WTC11 (cell line): ENCODE data around the gene FAM20C. TPM values are rescaled to one million over a fixed set of nuclear protein-coding genes. Genes with fewer than 3 reads are reported as not detected.

Experiments
- ATAC-seq: fragments of 200-7000 bp; cut with Tn5 transposase; 2 replicates; pipeline ENCODE4 v1.10.0; 2021; ENCODE audit warnings: mild to moderate bottlenecking, moderate library complexity
- CTCF ChIA-PET: fragments of 300-600 bp; sonication (Branson Sonifier 250); formaldehyde crosslinking; loops from one replicate; lab custom pipeline; 2021; ENCODE audit warnings: antibody characterized with exemption; lab: Charles Lee
- POLR2A ChIA-PET: fragments of 350-600 bp; sonication (Branson Sonifier 250); formaldehyde crosslinking; loops from one replicate; lab custom pipeline; 2021; ENCODE audit warnings: antibody characterized with exemption; lab: Charles Lee
- DNase-seq: peaks from one replicate; pipeline ENCODE4 v3.0.0; 2021; ENCODE audit warnings: low spot score
- H3K27ac Mint-ChIP-seq: 2 replicates; pipeline ENCODE4 v1.8.0; 2021; ENCODE audit warnings: mixed read lengths
- H3K27me3 Mint-ChIP-seq: 2 replicates; pipeline ENCODE4 v1.8.0; 2021; ENCODE audit warnings: low read depth, mild to moderate bottlenecking, moderate library complexity, mixed read lengths
- H3K36me3 Mint-ChIP-seq: 2 replicates; pipeline ENCODE4 v1.8.0; 2021; ENCODE audit warnings: mixed read lengths
- H3K4me1 Mint-ChIP-seq: 2 replicates; pipeline ENCODE4 v1.8.0; 2022; ENCODE audit warnings: mixed read lengths
- H3K4me3 Mint-ChIP-seq: 2 replicates; pipeline ENCODE4 v1.8.0; 2021; ENCODE audit warnings: mild to moderate bottlenecking, moderate library complexity, mixed read lengths
- H3K9me3 Mint-ChIP-seq: 2 replicates; pipeline ENCODE4 v1.8.0; 2021; ENCODE audit warnings: mixed read lengths
- ELF4 ChIP-seq: sonication (generic); formaldehyde crosslinking; IDR thresholded peaks from 2 replicates; pipeline ENCODE4 v1.8.1; 2022; ENCODE audit warnings: low read depth, mild to moderate bottlenecking, moderate library complexity, missing genetic modification reagents
- ESRRA ChIP-seq: sonication (generic); formaldehyde crosslinking; IDR thresholded peaks from 2 replicates; pipeline ENCODE4 v1.8.1; 2022; ENCODE audit warnings: mild to moderate bottlenecking, missing genetic modification reagents, borderline replicate concordance
- FOXJ3 ChIP-seq: sonication (generic); formaldehyde crosslinking; IDR thresholded peaks from 2 replicates; pipeline ENCODE4 v1.9.0; 2021; ENCODE audit warnings: missing genetic modification reagents, mild to moderate bottlenecking, borderline replicate concordance
- FOXK1 ChIP-seq: sonication (generic); formaldehyde crosslinking; IDR thresholded peaks from 2 replicates; pipeline ENCODE4 v1.8.0; 2022; ENCODE audit warnings: mild to moderate bottlenecking, moderate library complexity, missing genetic modification reagents
- HMGA2 ChIP-seq: fragments of 250-450 bp; sonication (Bioruptor Pico); IDR thresholded peaks from 2 replicates; pipeline ENCODE4 v1.4.0; 2021; ENCODE audit warnings: mild to moderate bottlenecking, moderate library complexity
- JAZF1 ChIP-seq: fragments of 250-450 bp; sonication (Bioruptor Pico); IDR thresholded peaks from 2 replicates; pipeline ENCODE4 v1.9.0; 2021; ENCODE audit warnings: moderate library complexity, mild to moderate bottlenecking, inconsistent platforms
- KAT7 ChIP-seq: sonication (generic); formaldehyde crosslinking; IDR thresholded peaks from 2 replicates; pipeline ENCODE4 v1.8.1; 2023; ENCODE audit warnings: missing genetic modification reagents, mild to moderate bottlenecking, borderline replicate concordance
- MXD4 ChIP-seq: fragments of 250-450 bp; sonication (Bioruptor Pico); IDR thresholded peaks from 2 replicates; pipeline ENCODE4 v1.8.0; 2021; ENCODE audit warnings: mild to moderate bottlenecking, moderate library complexity, borderline replicate concordance
- NFATC4 ChIP-seq: fragments of 250-450 bp; sonication (Bioruptor Pico); IDR thresholded peaks from 2 replicates; pipeline ENCODE4 v1.9.0; 2021; ENCODE audit warnings: mild to moderate bottlenecking
- NR1H2 ChIP-seq: sonication (generic); formaldehyde crosslinking; IDR thresholded peaks from 2 replicates; pipeline ENCODE4 v1.9.0; 2021; ENCODE audit warnings: mild to moderate bottlenecking, moderate library complexity, missing genetic modification reagents
- OVOL2 ChIP-seq: fragments of 250-450 bp; sonication (Bioruptor Pico); IDR thresholded peaks from 2 replicates; pipeline ENCODE4 v1.9.0; 2021; ENCODE audit warnings: mild to moderate bottlenecking, borderline replicate concordance
- RORB ChIP-seq: fragments of 250-450 bp; sonication (Bioruptor Pico); IDR thresholded peaks from 2 replicates; pipeline ENCODE4 v1.9.0; 2021; ENCODE audit warnings: mild to moderate bottlenecking
- SMAD3 ChIP-seq: sonication (generic); formaldehyde crosslinking; IDR thresholded peaks from 2 replicates; pipeline ENCODE4 v1.8.0; 2022; ENCODE audit warnings: missing genetic modification reagents, mild to moderate bottlenecking, borderline replicate concordance
- SMAD4 ChIP-seq: sonication (generic); formaldehyde crosslinking; IDR thresholded peaks from 2 replicates; pipeline ENCODE4 v1.8.0; 2022; ENCODE audit warnings: mild to moderate bottlenecking, missing genetic modification reagents
- SOX15 ChIP-seq: fragments of 250-450 bp; sonication (Bioruptor Pico); IDR thresholded peaks from 2 replicates; pipeline ENCODE4 v1.9.0; 2021; ENCODE audit warnings: mild to moderate bottlenecking
- TP53 ChIP-seq: sonication (generic); formaldehyde crosslinking; IDR thresholded peaks from 2 replicates; pipeline ENCODE4 v1.8.1; 2023; ENCODE audit warnings: mild to moderate bottlenecking, missing genetic modification reagents
- ZNF121 ChIP-seq: sonication (generic); formaldehyde crosslinking; IDR thresholded peaks from 2 replicates; pipeline ENCODE4 v1.8.0; 2023; ENCODE audit warnings: missing genetic modification reagents
- ZNF232 ChIP-seq: sonication (generic); formaldehyde crosslinking; IDR thresholded peaks from 2 replicates; pipeline ENCODE4 v1.8.0; 2022; ENCODE audit warnings: mild to moderate bottlenecking, missing genetic modification reagents
- ZNF263 ChIP-seq: sonication (generic); formaldehyde crosslinking; IDR thresholded peaks from 2 replicates; pipeline ENCODE4 v1.8.1; 2022; ENCODE audit warnings: low read depth, mild to moderate bottlenecking, moderate library complexity, missing genetic modification reagents
- ZNF317 ChIP-seq: sonication (generic); formaldehyde crosslinking; IDR thresholded peaks from 2 replicates; pipeline ENCODE4 v1.8.1; 2023; ENCODE audit warnings: low read depth, mild to moderate bottlenecking, moderate library complexity, missing genetic modification reagents, borderline replicate concordance
- ZNF423 ChIP-seq: fragments of 250-450 bp; sonication (Bioruptor Pico); IDR thresholded peaks from 2 replicates; pipeline ENCODE4 v2.1.2; 2022; ENCODE audit warnings: mild to moderate bottlenecking, moderate library complexity
- ZNF671 ChIP-seq: fragments of 250-450 bp; sonication (Bioruptor Pico); IDR thresholded peaks from 2 replicates; pipeline ENCODE4 v1.8.0; 2021; ENCODE audit warnings: mild to moderate bottlenecking
- total RNA-seq: library from RNA; stranded (reverse); gene quantifications from 3 replicates; pipeline ENCODE4 v1.2.3, GENCODE V29; 2021
- TF ChIP-seq, protein P1 (sequence below): sonication (generic); formaldehyde crosslinking; IDR thresholded peaks from 2 replicates; pipeline ENCODE4 v1.8.1; 2022; ENCODE audit warnings: low read depth, missing genetic modification reagents, borderline replicate concordance
- TF ChIP-seq, protein P2 (sequence below): fragments of 250-450 bp; sonication (Bioruptor Pico); IDR thresholded peaks from 2 replicates; pipeline ENCODE4 v1.9.0; 2021; ENCODE audit warnings: moderate library complexity, mild to moderate bottlenecking, inconsistent platforms, borderline replicate concordance
- TF ChIP-seq, protein P3 (sequence below): fragments of 250-450 bp; sonication (Bioruptor Pico); IDR thresholded peaks from 2 replicates; pipeline ENCODE4 v1.9.0; 2021; ENCODE audit warnings: mild to moderate bottlenecking
- TF ChIP-seq, protein P4 (sequence below): sonication (generic); formaldehyde crosslinking; IDR thresholded peaks from 2 replicates; pipeline ENCODE4 v1.8.1; 2022; ENCODE audit warnings: low read depth, mild to moderate bottlenecking, moderate library complexity, missing genetic modification reagents, borderline replicate concordance
- TF ChIP-seq, protein P5 (sequence below): fragments of 250-450 bp; sonication (Bioruptor Pico); IDR thresholded peaks from 2 replicates; pipeline ENCODE4 v2.1.2; 2022; ENCODE audit warnings: mild to moderate bottlenecking, moderate library complexity
- TF ChIP-seq, protein P6 (sequence below): fragments of 250-450 bp; sonication (Bioruptor Pico); IDR thresholded peaks from 2 replicates; pipeline ENCODE4 v1.9.0; 2021; ENCODE audit warnings: mild to moderate bottlenecking

FAM20C gene
- total RNA-seq, 1 experiment from 2014 or later, result 64.9 TPM

DNA sequence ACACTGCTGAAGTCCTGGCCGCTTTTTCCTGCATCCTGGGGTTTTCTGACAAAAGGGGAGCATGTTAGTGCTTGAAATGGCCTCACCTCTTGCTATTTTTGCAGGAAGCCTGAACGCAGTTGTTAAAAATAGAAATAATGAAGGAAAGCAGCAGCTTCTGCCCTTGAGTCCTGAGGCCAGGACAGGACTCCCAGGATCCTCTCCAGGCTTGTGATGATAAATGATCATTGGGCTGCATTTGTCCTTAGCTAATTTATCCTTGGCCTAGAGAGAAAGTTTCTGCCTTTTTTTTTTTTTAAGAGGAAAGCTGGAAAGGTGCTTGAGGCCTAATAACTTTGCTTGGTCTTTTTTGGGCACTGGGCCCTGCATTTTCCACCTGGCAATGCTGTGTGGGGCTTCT, 17.7 kb upstream of the FAM20C start:
- no peak for ATAC-seq
- Mint-ChIP-seq H3K9me3 (no peaks in the 10 kb centered on the region), H3K4me1 (peaks cover 3% of the 10 kb centered on the region), H3K4me3 (no peak overlapping the region), H3K36me3 (no peaks in the 10 kb centered on the region), H3K27ac (no peak overlapping the region), H3K27me3 (no peaks in the 10 kb centered on the region)
- CTCF ChIA-PET, result interaction anchor here (1.1 kb wide), 2 partner anchors 19 to 26 kb away, joined by 3 read pairs; no protein-coding TSS in a partner anchor
- POLR2A ChIA-PET, result no interaction called here
- TF ChIP-seq, protein P1, sequence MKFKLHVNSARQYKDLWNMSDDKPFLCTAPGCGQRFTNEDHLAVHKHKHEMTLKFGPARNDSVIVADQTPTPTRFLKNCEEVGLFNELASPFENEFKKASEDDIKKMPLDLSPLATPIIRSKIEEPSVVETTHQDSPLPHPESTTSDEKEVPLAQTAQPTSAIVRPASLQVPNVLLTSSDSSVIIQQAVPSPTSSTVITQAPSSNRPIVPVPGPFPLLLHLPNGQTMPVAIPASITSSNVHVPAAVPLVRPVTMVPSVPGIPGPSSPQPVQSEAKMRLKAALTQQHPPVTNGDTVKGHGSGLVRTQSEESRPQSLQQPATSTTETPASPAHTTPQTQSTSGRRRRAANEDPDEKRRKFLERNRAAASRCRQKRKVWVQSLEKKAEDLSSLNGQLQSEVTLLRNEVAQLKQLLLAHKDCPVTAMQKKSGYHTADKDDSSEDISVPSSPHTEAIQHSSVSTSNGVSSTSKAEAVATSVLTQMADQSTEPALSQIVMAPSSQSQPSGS (CRISPR knock-in tag), result no peak
- TF ChIP-seq, protein P2, sequence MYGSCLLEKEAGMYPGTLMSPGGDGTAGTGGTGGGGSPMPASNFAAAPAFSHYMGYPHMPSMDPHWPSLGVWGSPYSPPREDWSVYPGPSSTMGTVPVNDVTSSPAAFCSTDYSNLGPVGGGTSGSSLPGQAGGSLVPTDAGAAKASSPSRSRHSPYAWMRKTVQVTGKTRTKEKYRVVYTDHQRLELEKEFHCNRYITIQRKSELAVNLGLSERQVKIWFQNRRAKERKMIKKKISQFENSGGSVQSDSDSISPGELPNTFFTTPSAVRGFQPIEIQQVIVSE (CRISPR knock-in tag), result no peak
- TF ChIP-seq FOXJ3 (CRISPR knock-in tag) (no peak), NR1H2 (CRISPR knock-in tag) (no peak), NFATC4 (CRISPR knock-in tag) (no peak), SOX15 (CRISPR knock-in tag) (no peak), MXD4 (CRISPR knock-in tag) (no peak), RORB (no peak), ZNF121 (CRISPR knock-in tag) (no peak), ZNF263 (no peak), OVOL2 (no peak), KAT7 (CRISPR knock-in tag) (no peak), ZNF423 (no peak), SMAD4 (CRISPR knock-in tag) (no peak), JAZF1 (CRISPR knock-in tag) (no peak)
- TF ChIP-seq, protein P3, sequence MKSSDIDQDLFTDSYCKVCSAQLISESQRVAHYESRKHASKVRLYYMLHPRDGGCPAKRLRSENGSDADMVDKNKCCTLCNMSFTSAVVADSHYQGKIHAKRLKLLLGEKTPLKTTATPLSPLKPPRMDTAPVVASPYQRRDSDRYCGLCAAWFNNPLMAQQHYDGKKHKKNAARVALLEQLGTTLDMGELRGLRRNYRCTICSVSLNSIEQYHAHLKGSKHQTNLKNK (CRISPR knock-in tag), result no peak
- TF ChIP-seq, protein P4, sequence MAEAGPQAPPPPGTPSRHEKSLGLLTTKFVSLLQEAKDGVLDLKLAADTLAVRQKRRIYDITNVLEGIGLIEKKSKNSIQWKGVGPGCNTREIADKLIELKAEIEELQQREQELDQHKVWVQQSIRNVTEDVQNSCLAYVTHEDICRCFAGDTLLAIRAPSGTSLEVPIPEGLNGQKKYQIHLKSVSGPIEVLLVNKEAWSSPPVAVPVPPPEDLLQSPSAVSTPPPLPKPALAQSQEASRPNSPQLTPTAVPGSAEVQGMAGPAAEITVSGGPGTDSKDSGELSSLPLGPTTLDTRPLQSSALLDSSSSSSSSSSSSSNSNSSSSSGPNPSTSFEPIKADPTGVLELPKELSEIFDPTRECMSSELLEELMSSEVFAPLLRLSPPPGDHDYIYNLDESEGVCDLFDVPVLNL (CRISPR knock-in tag), result no peak
- no peak for DNase-seq

DNA sequence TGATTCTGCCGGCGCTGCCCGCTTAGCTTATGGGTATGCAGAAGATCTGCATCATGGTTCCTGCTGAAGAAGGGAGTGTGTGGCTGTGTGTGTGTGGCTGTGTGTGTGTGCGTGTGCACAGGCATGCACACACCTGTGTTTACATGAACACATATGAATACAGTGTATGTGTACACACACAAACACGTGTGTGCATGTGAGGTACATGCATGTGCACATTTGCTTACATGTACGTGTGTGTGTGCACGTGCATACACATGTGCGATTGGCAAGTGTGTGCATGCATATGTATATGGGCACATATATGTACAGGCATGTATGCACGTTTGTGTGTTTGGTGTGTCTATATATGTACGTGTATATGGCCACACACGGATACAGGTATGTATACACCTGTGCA, 16.4 kb upstream of the FAM20C start:
- Mint-ChIP-seq H3K27me3 (no peaks in the 10 kb centered on the region), H3K4me3 (no peak overlapping the region), H3K27ac (no peak overlapping the region), H3K9me3 (no peaks in the 10 kb centered on the region), H3K4me1 (peaks cover 3% of the 10 kb centered on the region), H3K36me3 (no peaks in the 10 kb centered on the region)
- no peak for DNase-seq
- no peak for ATAC-seq
- POLR2A ChIA-PET, result no interaction called here
- TF ChIP-seq NFATC4 (CRISPR knock-in tag) (no peak), FOXK1 (CRISPR knock-in tag) (no peak)
- CTCF ChIA-PET, result interaction anchor here (0.9 kb wide), 2 partner anchors 13 to 112 kb away, joined by 3 to 4 read pairs; no protein-coding TSS in a partner anchor

DNA sequence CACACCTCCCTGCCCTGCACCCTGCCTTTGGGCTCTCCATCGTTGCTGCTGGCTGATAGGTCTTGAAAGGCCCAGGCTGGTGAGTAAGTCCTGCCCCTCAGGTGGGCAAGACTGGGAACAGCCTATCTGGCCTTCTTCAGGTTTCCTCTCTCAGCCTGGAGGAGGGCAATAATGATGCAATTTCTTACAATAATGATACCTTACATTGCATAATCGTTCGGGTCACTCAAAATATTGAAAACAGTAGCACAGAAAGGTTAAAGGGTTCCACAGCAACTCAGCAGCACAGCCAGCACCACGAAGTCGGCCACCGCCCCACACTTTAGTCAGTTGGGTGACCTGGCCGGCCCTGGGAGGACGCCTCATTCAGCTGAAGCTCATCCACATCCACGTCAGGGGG, 16.0 kb upstream of the FAM20C start:
- Mint-ChIP-seq H3K4me3 (no peak overlapping the region), H3K9me3 (no peaks in the 10 kb centered on the region), H3K27me3 (no peaks in the 10 kb centered on the region), H3K4me1 (peaks cover 3% of the 10 kb centered on the region), H3K36me3 (no peaks in the 10 kb centered on the region), H3K27ac (no peak overlapping the region)
- no peak for DNase-seq
- ATAC-seq, result no peak
- ChIA-PET CTCF (no interaction called here), POLR2A (no interaction called here)
- TF ChIP-seq, protein P5, sequence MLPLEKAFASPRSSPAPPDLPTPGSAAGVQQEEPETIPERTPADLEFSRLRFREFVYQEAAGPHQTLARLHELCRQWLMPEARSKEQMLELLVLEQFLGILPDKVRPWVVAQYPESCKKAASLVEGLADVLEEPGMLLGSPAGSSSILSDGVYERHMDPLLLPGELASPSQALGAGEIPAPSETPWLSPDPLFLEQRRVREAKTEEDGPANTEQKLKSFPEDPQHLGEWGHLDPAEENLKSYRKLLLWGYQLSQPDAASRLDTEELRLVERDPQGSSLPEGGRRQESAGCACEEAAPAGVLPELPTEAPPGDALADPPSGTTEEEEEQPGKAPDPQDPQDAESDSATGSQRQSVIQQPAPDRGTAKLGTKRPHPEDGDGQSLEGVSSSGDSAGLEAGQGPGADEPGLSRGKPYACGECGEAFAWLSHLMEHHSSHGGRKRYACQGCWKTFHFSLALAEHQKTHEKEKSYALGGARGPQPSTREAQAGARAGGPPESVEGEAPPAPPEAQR (CRISPR knock-in tag), result no peak
- no peak for TF ChIP-seq ELF4 (CRISPR knock-in tag)
- TF ChIP-seq HMGA2 (CRISPR knock-in tag), result no peak
- TF ChIP-seq TP53, result no peak
- no peak for TF ChIP-seq ESRRA (CRISPR knock-in tag)
- TF ChIP-seq, protein P6, sequence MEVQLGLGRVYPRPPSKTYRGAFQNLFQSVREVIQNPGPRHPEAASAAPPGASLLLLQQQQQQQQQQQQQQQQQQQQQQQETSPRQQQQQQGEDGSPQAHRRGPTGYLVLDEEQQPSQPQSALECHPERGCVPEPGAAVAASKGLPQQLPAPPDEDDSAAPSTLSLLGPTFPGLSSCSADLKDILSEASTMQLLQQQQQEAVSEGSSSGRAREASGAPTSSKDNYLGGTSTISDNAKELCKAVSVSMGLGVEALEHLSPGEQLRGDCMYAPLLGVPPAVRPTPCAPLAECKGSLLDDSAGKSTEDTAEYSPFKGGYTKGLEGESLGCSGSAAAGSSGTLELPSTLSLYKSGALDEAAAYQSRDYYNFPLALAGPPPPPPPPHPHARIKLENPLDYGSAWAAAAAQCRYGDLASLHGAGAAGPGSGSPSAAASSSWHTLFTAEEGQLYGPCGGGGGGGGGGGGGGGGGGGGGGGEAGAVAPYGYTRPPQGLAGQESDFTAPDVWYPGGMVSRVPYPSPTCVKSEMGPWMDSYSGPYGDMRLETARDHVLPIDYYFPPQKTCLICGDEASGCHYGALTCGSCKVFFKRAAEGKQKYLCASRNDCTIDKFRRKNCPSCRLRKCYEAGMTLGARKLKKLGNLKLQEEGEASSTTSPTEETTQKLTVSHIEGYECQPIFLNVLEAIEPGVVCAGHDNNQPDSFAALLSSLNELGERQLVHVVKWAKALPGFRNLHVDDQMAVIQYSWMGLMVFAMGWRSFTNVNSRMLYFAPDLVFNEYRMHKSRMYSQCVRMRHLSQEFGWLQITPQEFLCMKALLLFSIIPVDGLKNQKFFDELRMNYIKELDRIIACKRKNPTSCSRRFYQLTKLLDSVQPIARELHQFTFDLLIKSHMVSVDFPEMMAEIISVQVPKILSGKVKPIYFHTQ (CRISPR knock-in tag), result no peak
- TF ChIP-seq SMAD3 (CRISPR knock-in tag), result no peak
- TF ChIP-seq ZNF317 (CRISPR knock-in tag), result no peak
- no peak for TF ChIP-seq NR1H2 (CRISPR knock-in tag)
- no peak for TF ChIP-seq ZNF232
- TF ChIP-seq ZNF671 (CRISPR knock-in tag), result no peak
